GM12892 (cell line): ENCODE results near the gene MAPK14.

Experiments
- POLR2A ChIP-seq: IDR thresholded peaks from 2 replicates; pipeline ENCODE4 v1.6.1; 2011; ENCODE audit warnings: low read depth, low read length, control low read depth
- POLR2AphosphoS5 ChIP-seq: IDR thresholded peaks from 2 replicates; pipeline ENCODE4 v1.6.1; 2011; ENCODE audit warnings: low read depth, low read length, control low read depth
- TAF1 ChIP-seq: IDR thresholded peaks from 2 replicates; pipeline ENCODE4 v1.6.1; 2011; ENCODE audit warnings: low read depth, mild to moderate bottlenecking, control low read depth, low read length, borderline replicate concordance

- TF ChIP-seq POLR2AphosphoS5 (no peak), TAF1 (no peak), POLR2A (no peak)
Observed at GRCh38 chr6:36034441-36034840, 6.8 kb downstream of the MAPK14 start.
